ENCODE measurements around the gene SLC35B1.

DNA sequence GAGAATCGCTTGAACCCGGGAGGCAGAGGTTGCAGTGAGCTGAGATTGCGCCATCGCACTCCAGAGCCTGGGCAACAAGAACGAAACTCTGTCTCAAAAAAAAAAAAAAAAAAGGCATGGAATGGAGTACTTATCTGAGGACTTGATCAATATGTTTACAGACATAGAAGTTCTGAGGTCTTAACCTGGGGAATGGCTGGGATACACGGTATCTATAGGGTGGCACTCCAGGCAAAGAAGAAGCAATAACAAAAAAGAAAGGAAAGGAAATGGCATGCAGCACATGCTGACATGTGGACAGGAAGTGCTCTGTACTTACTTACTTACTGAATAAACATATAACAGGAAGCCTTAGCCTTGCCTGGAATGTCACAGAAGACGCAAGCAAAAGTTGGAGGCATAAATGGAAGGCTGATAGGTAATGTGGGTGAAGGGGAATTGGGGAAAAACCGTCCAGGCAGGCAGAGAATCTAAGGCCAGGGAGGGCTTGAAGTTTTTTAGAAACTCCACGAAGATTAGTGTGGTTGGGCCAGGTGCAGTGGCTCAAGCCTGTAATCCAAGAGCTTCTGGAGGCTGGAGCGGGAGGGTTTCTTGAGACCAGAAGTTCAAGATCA lies 19.8 kb downstream of the SLC35B1 start:
- TF ChIP-seq, protein P1, sequence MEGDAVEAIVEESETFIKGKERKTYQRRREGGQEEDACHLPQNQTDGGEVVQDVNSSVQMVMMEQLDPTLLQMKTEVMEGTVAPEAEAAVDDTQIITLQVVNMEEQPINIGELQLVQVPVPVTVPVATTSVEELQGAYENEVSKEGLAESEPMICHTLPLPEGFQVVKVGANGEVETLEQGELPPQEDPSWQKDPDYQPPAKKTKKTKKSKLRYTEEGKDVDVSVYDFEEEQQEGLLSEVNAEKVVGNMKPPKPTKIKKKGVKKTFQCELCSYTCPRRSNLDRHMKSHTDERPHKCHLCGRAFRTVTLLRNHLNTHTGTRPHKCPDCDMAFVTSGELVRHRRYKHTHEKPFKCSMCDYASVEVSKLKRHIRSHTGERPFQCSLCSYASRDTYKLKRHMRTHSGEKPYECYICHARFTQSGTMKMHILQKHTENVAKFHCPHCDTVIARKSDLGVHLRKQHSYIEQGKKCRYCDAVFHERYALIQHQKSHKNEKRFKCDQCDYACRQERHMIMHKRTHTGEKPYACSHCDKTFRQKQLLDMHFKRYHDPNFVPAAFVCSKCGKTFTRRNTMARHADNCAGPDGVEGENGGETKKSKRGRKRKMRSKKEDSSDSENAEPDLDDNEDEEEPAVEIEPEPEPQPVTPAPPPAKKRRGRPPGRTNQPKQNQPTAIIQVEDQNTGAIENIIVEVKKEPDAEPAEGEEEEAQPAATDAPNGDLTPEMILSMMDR (IDR thresholded peaks at IDR 0.05): no peak
- no peak for TF ChIP-seq POLR2A (IDR thresholded peaks at IDR 0.05)
